Testis (tissue), 2 donors: ENCODE results near the gene PRAMEF27.
"Not testable (repeated sequence)": the region's sequence is repeated elsewhere in the genome, so short reads cannot be mapped to it uniquely, and the experiment has no call there.

ENCODE experiments used
- POLR2A ChIP-seq: fragments of 450-650 bp; IDR thresholded peaks from one replicate; pipeline ENCODE4 v1.6.1; 2017; ENCODE audit warnings: antibody characterized with exemption, mild to moderate bottlenecking, moderate library complexity
- TF ChIP-seq, protein P1 (sequence below), 3 experiments: fragments of 450-650 bp in 2 of 3; fragments of 200-600 bp in 1 of 3; sonication (generic) in 1 of 3; IDR thresholded peaks; one replicate each; pipeline ENCODE4 v1.5.1; 2016 to 2019; ENCODE audit warnings: antibody characterized with exemption in 3 of 3, mild to moderate bottlenecking in 2 of 3, moderate library complexity in 1 of 3

DNA sequence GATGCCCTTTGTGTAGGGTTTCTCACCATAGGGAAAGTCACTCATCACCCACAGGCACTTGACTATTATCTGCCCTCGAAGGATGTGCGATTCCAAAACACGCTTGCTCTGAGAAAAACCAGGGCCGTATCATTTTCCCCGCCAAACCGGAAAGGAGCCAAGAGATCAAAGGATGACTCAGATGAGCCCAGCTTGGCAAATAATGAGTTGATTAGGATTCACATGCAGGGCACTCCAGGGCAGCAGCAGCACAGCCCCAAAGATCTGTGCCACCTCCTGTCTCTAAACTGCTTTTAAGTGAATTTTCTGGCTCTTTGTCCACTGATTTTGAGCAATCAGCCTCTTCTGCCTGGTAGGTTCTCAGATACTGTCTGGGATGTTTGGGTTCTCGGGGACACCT is 44.4 kb downstream of the PRAMEF27 start:
- not testable (repeated sequence) for TF ChIP-seq POLR2A
- TF ChIP-seq, protein P1, sequence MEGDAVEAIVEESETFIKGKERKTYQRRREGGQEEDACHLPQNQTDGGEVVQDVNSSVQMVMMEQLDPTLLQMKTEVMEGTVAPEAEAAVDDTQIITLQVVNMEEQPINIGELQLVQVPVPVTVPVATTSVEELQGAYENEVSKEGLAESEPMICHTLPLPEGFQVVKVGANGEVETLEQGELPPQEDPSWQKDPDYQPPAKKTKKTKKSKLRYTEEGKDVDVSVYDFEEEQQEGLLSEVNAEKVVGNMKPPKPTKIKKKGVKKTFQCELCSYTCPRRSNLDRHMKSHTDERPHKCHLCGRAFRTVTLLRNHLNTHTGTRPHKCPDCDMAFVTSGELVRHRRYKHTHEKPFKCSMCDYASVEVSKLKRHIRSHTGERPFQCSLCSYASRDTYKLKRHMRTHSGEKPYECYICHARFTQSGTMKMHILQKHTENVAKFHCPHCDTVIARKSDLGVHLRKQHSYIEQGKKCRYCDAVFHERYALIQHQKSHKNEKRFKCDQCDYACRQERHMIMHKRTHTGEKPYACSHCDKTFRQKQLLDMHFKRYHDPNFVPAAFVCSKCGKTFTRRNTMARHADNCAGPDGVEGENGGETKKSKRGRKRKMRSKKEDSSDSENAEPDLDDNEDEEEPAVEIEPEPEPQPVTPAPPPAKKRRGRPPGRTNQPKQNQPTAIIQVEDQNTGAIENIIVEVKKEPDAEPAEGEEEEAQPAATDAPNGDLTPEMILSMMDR (IDR thresholded peaks at IDR 0.05) = not testable (repeated sequence)
